ENCODE data around the gene MGAT4A. TPM values are rescaled to one million over a fixed set of nuclear protein-coding genes. Genes with fewer than 3 reads are reported as not detected.

Gene MGAT4A
- total RNA-seq, 4 donors from 2014 or later: 20.4 to 59.6 (median 39.8) TPM

DNA sequence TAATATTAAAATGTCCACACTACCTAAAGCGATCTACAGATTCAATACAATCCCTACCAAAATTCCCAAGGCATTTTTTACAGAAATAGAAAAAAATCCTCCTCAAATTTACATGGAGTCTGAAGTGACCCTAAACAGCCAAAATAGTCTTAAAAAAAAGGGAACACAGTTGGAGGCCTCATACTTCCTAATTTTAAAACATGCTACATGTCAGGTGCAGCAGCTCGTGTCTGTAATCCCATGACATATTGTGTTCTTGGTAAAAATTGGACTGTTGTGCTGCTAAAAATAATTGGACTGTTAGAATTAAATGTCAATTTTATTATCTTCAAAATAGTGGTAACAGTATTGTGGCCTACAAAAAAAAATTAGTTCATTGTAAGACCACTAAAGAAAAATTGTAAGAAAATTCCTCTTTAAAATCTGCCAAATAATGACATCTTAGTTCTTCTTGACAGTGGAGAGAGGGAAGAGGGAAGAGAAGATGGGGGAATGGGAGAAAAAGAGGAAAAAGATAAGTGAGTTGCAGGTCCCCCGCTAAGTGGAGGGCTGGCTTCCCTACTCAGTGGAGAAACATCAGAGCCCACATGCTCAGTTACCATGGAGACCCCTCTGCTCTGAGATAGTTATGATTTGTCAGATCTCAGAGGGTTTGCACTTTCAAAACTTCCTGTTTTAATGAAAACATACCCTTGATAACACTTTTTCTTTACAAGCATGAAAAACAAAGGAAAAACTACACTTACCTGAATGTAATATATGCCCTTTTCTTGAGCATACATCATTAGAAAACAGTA lies 76.0 kb downstream of the MGAT4A start:
- WGBS, 2 donors: 85 to 91% methylated on average over 3 of the region's 3 CpGs

GRCh38 chr2:98650998-98651397 lies 79.9 kb downstream of the MGAT4A start:
- intact Hi-C loops (cut with DNase I): no loop called here
- H3K27ac ChIP-seq: no peak overlapping the region
- no peaks in the 10 kb centered on the region for H3K36me3 ChIP-seq
- no peaks in the 10 kb centered on the region for H3K27me3 ChIP-seq
- H3K4me3 ChIP-seq (replicated peaks in 1 of 3): no peak overlapping the region
- TF ChIP-seq CTCF (IDR thresholded peaks at IDR 0.05) (no peak), POLR2A (IDR thresholded peaks at IDR 0.05) (no peak)
- H3K9me3 ChIP-seq: no peaks in the 10 kb centered on the region
- DNase-seq: no peak
- 89 to 94% methylated on average over 1 of the region's 1 CpG for WGBS, 2 donors
- H3K4me1 ChIP-seq: no peaks in the 10 kb centered on the region

More for the DNA sequence above, 76.0 kb downstream of the MGAT4A start:
- H3K4me1 ChIP-seq: no peaks in the 10 kb centered on the region
- H3K36me3 ChIP-seq: no peaks in the 10 kb centered on the region
- H3K4me3 ChIP-seq (replicated peaks in 1 of 3): no peak overlapping the region
- no peaks in the 10 kb centered on the region for H3K27me3 ChIP-seq
- TF ChIP-seq POLR2A (IDR thresholded peaks at IDR 0.05): no peak
- TF ChIP-seq CTCF (IDR thresholded peaks at IDR 0.05): no peak
- intact Hi-C loops (cut with DNase I): no loop called here
- peak overlapping the region in 1 of 3 donors; percentile 1 for H3K27ac ChIP-seq
- no peaks in the 10 kb centered on the region for H3K9me3 ChIP-seq
- DNase-seq: no peak

DNA sequence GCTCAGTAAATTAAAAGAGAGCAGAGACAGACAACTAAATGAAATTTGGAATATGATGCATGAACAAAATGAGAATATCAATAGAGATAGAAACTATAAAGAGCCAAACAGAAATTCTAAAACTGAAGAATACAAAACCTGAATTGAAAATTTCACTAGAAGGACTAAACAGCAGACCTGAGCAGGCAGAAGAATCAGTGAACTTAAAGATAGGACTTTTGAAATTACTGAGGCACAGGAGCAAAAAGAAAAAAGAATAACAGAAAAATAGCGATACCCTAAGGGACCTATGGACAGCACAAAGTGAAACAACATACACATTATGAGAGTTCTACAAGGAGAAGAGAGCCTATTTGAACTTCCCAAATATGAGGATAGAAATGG lies 80.9 kb downstream of the MGAT4A start:
- no peaks in the 10 kb centered on the region for H3K9me3 ChIP-seq
- 90 to 98% methylated on average over 1 of the region's 1 CpG for WGBS, 2 donors
- DNase-seq: no peak
- H3K36me3 ChIP-seq: no peaks in the 10 kb centered on the region
- intact Hi-C loops (cut with DNase I): loop anchor here (2.0 kb wide), 1 partner anchor 187 kb away; no protein-coding TSS in a partner anchor
- no peak for TF ChIP-seq CTCF (IDR thresholded peaks at IDR 0.05)
- TF ChIP-seq POLR2A (IDR thresholded peaks at IDR 0.05): no peak
- no peaks in the 10 kb centered on the region for H3K4me1 ChIP-seq
- no peak overlapping the region for H3K27ac ChIP-seq
- H3K4me3 ChIP-seq (replicated peaks in 1 of 3): no peak overlapping the region
- H3K27me3 ChIP-seq: no peaks in the 10 kb centered on the region

DNA sequence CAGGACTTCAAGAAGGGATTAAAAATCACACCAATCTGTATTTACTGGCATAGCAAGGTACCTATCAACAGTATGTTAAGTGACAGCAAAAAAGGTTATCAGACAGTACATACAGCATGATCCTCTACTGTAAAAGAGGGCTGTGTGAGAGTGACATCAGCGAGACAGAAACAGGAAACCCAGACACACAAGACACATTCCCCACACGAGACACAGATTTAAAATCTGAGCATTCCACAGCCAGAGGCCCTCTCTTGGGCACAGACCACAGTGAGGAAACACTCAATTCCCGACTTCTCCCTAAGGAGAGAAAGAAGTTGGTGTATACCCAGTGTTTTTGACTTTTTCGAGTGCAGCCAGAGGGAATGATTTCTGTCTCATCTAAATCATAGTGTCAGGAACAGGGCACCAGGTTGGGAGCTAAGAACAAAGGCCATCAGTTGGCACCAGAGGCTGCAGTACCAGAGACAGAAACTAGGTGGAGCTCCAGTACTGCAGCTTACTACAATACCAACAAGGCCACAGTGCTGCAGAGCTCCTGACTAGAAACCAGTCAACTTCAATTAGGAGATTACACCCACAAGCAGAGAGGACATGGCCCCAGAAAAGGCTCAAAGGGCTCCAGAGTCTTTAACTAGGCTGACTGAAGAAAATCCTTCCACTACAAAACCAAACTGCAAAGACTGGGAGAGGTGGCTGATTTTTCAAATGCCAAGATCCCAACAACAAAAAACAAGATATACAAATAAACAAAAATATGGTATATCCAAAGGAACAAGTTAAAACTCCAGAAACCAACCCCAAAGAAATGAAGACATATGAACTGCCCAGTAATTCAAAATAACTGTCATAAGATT lies 81.6 kb downstream of the MGAT4A start:
- Histone ChIP-seq H3K4me3 (replicated peaks in 1 of 3) (no peak overlapping the region), H3K36me3 (no peaks in the 10 kb centered on the region), H3K27ac (no peak overlapping the region), H3K4me1 (no peaks in the 10 kb centered on the region), H3K27me3 (no peaks in the 10 kb centered on the region), H3K9me3 (no peaks in the 10 kb centered on the region)
- DNase-seq: peak; percentile 83
- intact Hi-C loops (cut with DNase I): loop anchor here (2.0 kb wide), 1 partner anchor 187 kb away; no protein-coding TSS in a partner anchor
- WGBS, 2 donors: 20 to 28% methylated on average over 4 of the region's 4 CpGs
- peak; percentile 92 to 98 (median 97) for TF ChIP-seq CTCF (IDR thresholded peaks at IDR 0.05)
- TF ChIP-seq POLR2A (IDR thresholded peaks at IDR 0.05): no peak
